Neural cell (in vitro differentiated cells): Measurements from ENCODE around the gene SLCO3A1. TPM values are rescaled to one million over a fixed set of nuclear protein-coding genes. Genes with fewer than 3 reads are reported as not detected.

Experiments
- H2AFZ ChIP-seq: fragments of 200-600, 300-800 bp; sonication (generic), shearing (Covaris generic); 2 replicates; pipeline ENCODE4 v1.6.0; 2014; ENCODE audit warnings: low read depth, mild to moderate bottlenecking, antibody characterized with exemption, low read length, moderate library complexity
- H3F3A ChIP-seq: fragments of 200-600 bp; shearing (Covaris generic); 2 replicates; pipeline ENCODE4 v1.6.1; 2016; ENCODE audit warnings: mild to moderate bottlenecking, moderate library complexity, mixed read lengths, antibody characterized with exemption, low read length; ENCODE audit not compliant: insufficient read depth, poor library complexity, severe bottlenecking
- H3K27ac ChIP-seq: fragments of 200-600, 300-800 bp; sonication (generic), shearing (Covaris generic); 2 replicates; pipeline ENCODE4 v1.5.1; 2014; ENCODE audit warnings: mild to moderate bottlenecking, low read length, moderate library complexity
- H3K27me3 ChIP-seq: fragments of 300-800, 200-600 bp; sonication (generic), shearing (Covaris generic); 2 replicates; pipeline ENCODE4 v1.6.0; 2014; ENCODE audit warnings: mild to moderate bottlenecking, low read depth, low read length, moderate library complexity; ENCODE audit not compliant: insufficient read depth
- H3K36me3 ChIP-seq: fragments of 300-800, 200-600 bp; sonication (generic), shearing (Covaris generic); 2 replicates; pipeline ENCODE4 v1.5.1; 2014; ENCODE audit warnings: mild to moderate bottlenecking, antibody characterized with exemption, low read length, moderate library complexity; ENCODE audit not compliant: insufficient read depth
- H3K4me2 ChIP-seq: fragments of 300-800, 200-600 bp; sonication (generic), shearing (Covaris generic); 2 replicates; pipeline ENCODE4 v1.6.0; 2014; ENCODE audit warnings: mild to moderate bottlenecking, low read length
- H3K4me3 ChIP-seq: fragments of 300-800, 200-600 bp; sonication (generic), shearing (Covaris generic); 2 replicates; pipeline ENCODE4 v1.5.1; 2014; ENCODE audit warnings: mild to moderate bottlenecking, low read length, moderate library complexity
- H3K79me2 ChIP-seq: fragments of 200-600 bp; shearing (Covaris generic); replicated peaks from 2 replicates; pipeline ENCODE4 v1.6.0; 2014; ENCODE audit warnings: mild to moderate bottlenecking, low read length, moderate library complexity; ENCODE audit not compliant: insufficient read depth
- H3K9ac ChIP-seq: fragments of 300-800, 200-600 bp; sonication (generic), shearing (Covaris generic); 2 replicates; pipeline ENCODE4 v1.6.1; 2016; ENCODE audit warnings: mild to moderate bottlenecking, low read length, mixed read lengths
- H3K9me2 ChIP-seq: fragments of 200-600 bp; shearing (Covaris generic); 2 replicates; pipeline ENCODE4 v1.6.1; 2016; ENCODE audit warnings: mild to moderate bottlenecking, low read length, mixed read lengths; ENCODE audit not compliant: insufficient read depth
- H3K9me3 ChIP-seq: fragments of 200-600, 300-800 bp; sonication (generic), shearing (Covaris generic); 2 replicates; pipeline ENCODE4 v1.6.1; 2016; ENCODE audit warnings: mild to moderate bottlenecking, mixed run types, low read length, moderate library complexity, mixed read lengths
- H4K20me1 ChIP-seq: fragments of 200-600 bp; shearing (Covaris generic); 2 replicates; pipeline ENCODE4 v1.6.1; 2016; ENCODE audit warnings: mild to moderate bottlenecking, mixed run types; ENCODE audit not compliant: insufficient read depth
- CTCF ChIP-seq: fragments of 450-650 bp; IDR thresholded peaks from 2 replicates; pipeline ENCODE4 v1.5.1; 2014; ENCODE audit warnings: antibody characterized with exemption, mild to moderate bottlenecking, moderate library complexity; ENCODE audit not compliant: poor library complexity, severe bottlenecking
- EP300 ChIP-seq: fragments of 450-650 bp; conservative IDR thresholded peaks from 2 replicates; pipeline ENCODE4 v1.6.1; 2014; ENCODE audit warnings: antibody characterized with exemption, mild to moderate bottlenecking, moderate library complexity; ENCODE audit not compliant: poor library complexity, severe bottlenecking
- EZH2 ChIP-seq: fragments of 200-600, 300-800 bp; shearing (Covaris generic), sonication (generic); IDR thresholded peaks from 2 replicates; pipeline ENCODE4 v1.6.1; 2014; ENCODE audit warnings: antibody characterized with exemption, low read length, borderline replicate concordance, mild to moderate bottlenecking; ENCODE audit not compliant: insufficient read depth, poor library complexity, severe bottlenecking
- MXI1 ChIP-seq: fragments of 450-650 bp; conservative IDR thresholded peaks from 2 replicates; pipeline ENCODE4 v1.6.1; 2014; ENCODE audit warnings: antibody characterized with exemption, mild to moderate bottlenecking; ENCODE audit not compliant: poor library complexity, severe bottlenecking
- POLR2AphosphoS5 ChIP-seq: IDR thresholded peaks from 2 replicates; pipeline ENCODE4 v1.6.1; 2012
- RAD21 ChIP-seq: fragments of 450-650 bp; conservative IDR thresholded peaks from 2 replicates; pipeline ENCODE4 v1.6.1; 2014; ENCODE audit warnings: antibody characterized with exemption, mild to moderate bottlenecking, moderate library complexity
- REST ChIP-seq: IDR thresholded peaks from 2 replicates; pipeline ENCODE4 v1.6.1; 2012; ENCODE audit warnings: borderline replicate concordance
- SMC3 ChIP-seq: fragments of 450-650 bp; conservative IDR thresholded peaks from 2 replicates; pipeline ENCODE4 v1.6.1; 2014; ENCODE audit warnings: antibody characterized with exemption, mild to moderate bottlenecking, moderate library complexity; ENCODE audit not compliant: poor library complexity
- TAF1 ChIP-seq: IDR thresholded peaks from 2 replicates; pipeline ENCODE4 v1.6.1; 2012; ENCODE audit warnings: low read depth
- polyA plus RNA-seq: library from polyadenylated mRNA; depleted of rRNA; stranded (reverse); fragments of >200 nt; gene quantifications from 2 replicates; pipeline ENCODE4 v1.2.3, GENCODE V29; 2014

SLCO3A1 gene
- polyA plus RNA-seq, 1 donor from 2014 or later: 14.2 TPM

DNA sequence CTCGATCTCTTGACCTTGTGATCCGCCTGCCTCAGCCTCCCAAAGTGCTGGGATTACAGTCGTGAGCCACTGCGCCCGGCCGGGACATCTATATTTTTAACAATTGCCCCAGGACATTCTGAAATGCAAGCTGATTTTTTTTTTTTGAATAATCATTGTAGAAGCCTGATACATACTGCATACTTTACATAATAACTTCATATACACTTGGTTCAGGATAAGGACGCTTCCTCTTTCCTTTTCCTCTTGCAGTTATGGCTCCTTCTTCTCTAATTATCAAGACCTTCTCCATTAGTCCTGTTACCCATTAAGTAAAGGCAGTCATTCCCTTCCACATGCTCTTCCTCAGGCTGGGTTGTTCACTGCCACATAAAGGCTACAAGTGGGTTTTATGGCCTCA is 58.3 kb downstream of the SLCO3A1 start:
- Histone ChIP-seq H3K27ac (no peak overlapping the region), H4K20me1 (no peaks in the 10 kb centered on the region), H3K36me3 (peaks cover 3% of the 10 kb centered on the region)

DNA sequence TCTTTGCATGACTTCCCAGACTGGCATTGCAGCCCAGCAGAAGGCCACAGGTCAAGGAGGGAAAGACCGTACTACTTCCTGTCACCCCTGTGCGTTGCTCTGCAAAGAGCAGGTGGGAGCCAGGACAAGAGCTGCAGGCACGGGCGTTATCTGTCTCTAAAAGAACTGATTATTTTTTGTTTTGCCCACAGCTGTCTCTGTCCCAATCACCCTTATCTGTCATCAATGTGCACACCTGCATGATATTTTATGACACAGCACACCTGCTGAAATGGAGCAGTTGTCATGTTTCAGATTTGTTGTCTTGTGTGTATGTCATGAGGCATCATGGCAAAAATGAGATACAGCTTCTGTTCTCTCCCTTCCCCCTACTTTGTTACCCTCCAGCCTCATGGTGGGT is 58.8 kb downstream of the SLCO3A1 start:
- Histone ChIP-seq H3F3A (no peaks in the 10 kb centered on the region), H3K27ac (no peak overlapping the region), H3K36me3 (peaks cover 8% of the 10 kb centered on the region), H3K9me2 (no peaks in the 10 kb centered on the region), H3K4me3 (no peak overlapping the region), H3K79me2 (no peaks in the 10 kb centered on the region), H3K4me2 (no peak overlapping the region), H2AFZ (no peak overlapping the region), H4K20me1 (no peaks in the 10 kb centered on the region), H3K27me3 (no peaks in the 10 kb centered on the region), H3K9ac (no peak overlapping the region), H3K9me3 (no peaks in the 10 kb centered on the region)
- TF ChIP-seq POLR2AphosphoS5 (no peak), SMC3 (no peak)

More for the DNA sequence above, 58.3 kb downstream of the SLCO3A1 start:
- no peaks in the 10 kb centered on the region for H3F3A ChIP-seq
- no peak overlapping the region for H2AFZ ChIP-seq
- TF ChIP-seq MXI1 (no peak), EZH2 (no peak)
- no peak overlapping the region for H3K4me3 ChIP-seq
- H3K9me2 ChIP-seq: no peaks in the 10 kb centered on the region
- H3K9me3 ChIP-seq: no peaks in the 10 kb centered on the region
- no peaks in the 10 kb centered on the region for H3K79me2 ChIP-seq
- no peak overlapping the region for H3K4me2 ChIP-seq
- no peaks in the 10 kb centered on the region for H3K27me3 ChIP-seq
- H3K9ac ChIP-seq: no peak overlapping the region

DNA sequence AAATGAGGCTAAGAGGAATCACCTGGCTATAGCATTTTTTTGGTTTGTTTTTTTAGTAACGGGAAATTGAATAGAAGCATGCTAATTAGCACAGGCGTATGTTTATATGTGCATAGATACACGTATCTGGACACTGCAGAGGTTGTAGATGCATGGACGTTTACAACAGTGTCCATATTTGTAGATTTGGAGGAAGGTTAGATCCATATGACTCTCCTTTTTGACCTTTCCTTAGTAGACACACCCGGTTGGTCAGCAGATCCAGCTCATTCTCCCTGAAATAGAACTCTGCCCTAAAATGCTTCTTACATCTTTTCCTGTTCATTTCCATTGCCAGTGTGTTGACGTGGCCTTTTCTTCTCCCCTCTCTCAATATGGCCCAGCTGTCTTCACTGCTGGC is 60.1 kb downstream of the SLCO3A1 start:
- no peaks in the 10 kb centered on the region for H3K79me2 ChIP-seq
- no peak overlapping the region for H3K9ac ChIP-seq
- no peak overlapping the region for H3K27ac ChIP-seq
- no peaks in the 10 kb centered on the region for H3F3A ChIP-seq
- H3K9me2 ChIP-seq: no peaks in the 10 kb centered on the region
- H3K36me3 ChIP-seq: peaks cover 11% of the 10 kb centered on the region
- H3K4me2 ChIP-seq: no peak overlapping the region
- H4K20me1 ChIP-seq: no peaks in the 10 kb centered on the region
- H2AFZ ChIP-seq: no peak overlapping the region
- no peaks in the 10 kb centered on the region for H3K9me3 ChIP-seq
- TF ChIP-seq TAF1: no peak
- TF ChIP-seq REST: no peak
- TF ChIP-seq RAD21: no peak
- no peak for TF ChIP-seq EZH2
- no peak for TF ChIP-seq EP300
- no peak for TF ChIP-seq POLR2AphosphoS5
- no peak for TF ChIP-seq SMC3
- TF ChIP-seq CTCF: no peak
- no peak overlapping the region for H3K4me3 ChIP-seq
- no peaks in the 10 kb centered on the region for H3K27me3 ChIP-seq
